ENCODE data around the gene SSTR3. TPM values are rescaled to one million over a fixed set of nuclear protein-coding genes. Genes with fewer than 3 reads are reported as not detected.
A peak's percentile ranks its signal among the peaks of the same experiment; 100 is the strongest.

The SSTR3 gene
- total and polyA plus RNA-seq, 2 experiments from 2014 or later: not detected

- Histone ChIP-seq H4K20me1 (ENCODE audit: insufficient read depth) (no peaks in the 10 kb centered on the region), H3K9me3 (ENCODE audit: low read depth) (no peaks in the 10 kb centered on the region), H3K36me3 (ENCODE audit: low read depth) (no peaks in the 10 kb centered on the region), H3F3A (ENCODE audit: insufficient read depth) (peaks cover 8% of the 10 kb centered on the region), H3K9me2 (ENCODE audit: insufficient read depth) (no peaks in the 10 kb centered on the region), H3K4me3 (no peak overlapping the region), H3K79me2 (ENCODE audit: insufficient read depth) (no peaks in the 10 kb centered on the region), H3K27me3 (replicated peaks; ENCODE audit: insufficient read depth) (peaks cover 11% of the 10 kb centered on the region; the same call in 1 of the 2 replicates), H3K27ac (no peak overlapping the region), H3K4me1 (ENCODE audit: insufficient read depth) (peaks cover 10% of the 10 kb centered on the region; the same call in 1 of the 2 replicates), H3K9ac (no peak overlapping the region), H2AFZ (no peak overlapping the region), H3K4me2 (ENCODE audit: unreplicated experiment) (no peak overlapping the region)
- 70 to 78% methylated on average over 5 of the region's 5 CpGs for whole genome bisulfite sequencing, 2 experiments (ENCODE audit: low coverage in 1 of 2, low lambda C conversion rate in 2 of 2, missing lambda C conversion rate in 2 of 2)
- in situ Hi-C loops (cut with MboI): no loop called here
- no peak for DNase-seq
- TF ChIP-seq EZH2 (IDR thresholded peaks at IDR 0.05; ENCODE audit: insufficient read depth, poor library complexity, severe bottlenecking) (no peak), EZH2phosphoT487 (IDR thresholded peaks at IDR 0.05; ENCODE audit: insufficient read depth, low read depth) (no peak)
Observed at GRCh38 chr22:37158963-37159290, 53.4 kb downstream of the SSTR3 start.

GRCh38 chr22:37157516-37158285 lies 54.6 kb downstream of the SSTR3 start:
- Histone ChIP-seq H3K27me3 (replicated peaks; ENCODE audit: insufficient read depth) (peaks cover 11% of the 10 kb centered on the region; the same call in 1 of the 2 replicates), H3K4me3 (no peak overlapping the region), H3K79me2 (ENCODE audit: insufficient read depth) (no peaks in the 10 kb centered on the region), H3F3A (ENCODE audit: insufficient read depth) (peaks cover 8% of the 10 kb centered on the region), H3K36me3 (ENCODE audit: low read depth) (no peaks in the 10 kb centered on the region), H4K20me1 (ENCODE audit: insufficient read depth) (no peaks in the 10 kb centered on the region), H3K9me2 (ENCODE audit: insufficient read depth) (no peaks in the 10 kb centered on the region), H3K4me2 (ENCODE audit: unreplicated experiment) (peak overlapping the region; percentile 1), H3K27ac (no peak overlapping the region), H3K4me1 (ENCODE audit: insufficient read depth) (peaks cover 10% of the 10 kb centered on the region; the same call in 1 of the 2 replicates), H3K9me3 (ENCODE audit: low read depth) (no peaks in the 10 kb centered on the region), H2AFZ (no peak overlapping the region), H3K9ac (no peak overlapping the region)
- TF ChIP-seq EZH2phosphoT487 (IDR thresholded peaks at IDR 0.05; ENCODE audit: insufficient read depth, low read depth): no peak
- no peak for TF ChIP-seq EZH2 (IDR thresholded peaks at IDR 0.05; ENCODE audit: insufficient read depth, poor library complexity, severe bottlenecking)
- in situ Hi-C loops (cut with MboI): no loop called here
- 56 to 61% methylated on average over 13 of the region's 13 CpGs for WGBS, 2 experiments (ENCODE audit: low coverage in 1 of 2, low lambda C conversion rate in 2 of 2, missing lambda C conversion rate in 2 of 2)
- peak; percentile 73 for DNase-seq

- Histone ChIP-seq H3K9me2 (ENCODE audit: insufficient read depth) (no peaks in the 10 kb centered on the region), H3K27ac (no peak overlapping the region), H4K20me1 (ENCODE audit: insufficient read depth) (no peaks in the 10 kb centered on the region), H3K27me3 (replicated peaks; ENCODE audit: insufficient read depth) (peaks cover 14% of the 10 kb centered on the region; the same call in 1 of the 2 replicates), H2AFZ (no peak overlapping the region), H3K4me3 (no peak overlapping the region), H3F3A (ENCODE audit: insufficient read depth) (peaks cover 8% of the 10 kb centered on the region), H3K4me1 (ENCODE audit: insufficient read depth) (peaks cover 10% of the 10 kb centered on the region; the same call in 1 of the 2 replicates), H3K9ac (no peak overlapping the region), H3K79me2 (ENCODE audit: insufficient read depth) (no peaks in the 10 kb centered on the region), H3K36me3 (ENCODE audit: low read depth) (no peaks in the 10 kb centered on the region), H3K4me2 (ENCODE audit: unreplicated experiment) (no peak overlapping the region), H3K9me3 (ENCODE audit: low read depth) (no peaks in the 10 kb centered on the region)
- TF ChIP-seq EZH2phosphoT487 (IDR thresholded peaks at IDR 0.05; ENCODE audit: insufficient read depth, low read depth) (no peak), EZH2 (IDR thresholded peaks at IDR 0.05; ENCODE audit: insufficient read depth, poor library complexity, severe bottlenecking) (no peak)
- DNase-seq: no peak
- in situ Hi-C loops (cut with MboI): no loop called here
- 74 to 78% methylated on average over 12 to 13 of the region's 13 CpGs for WGBS, 2 experiments (ENCODE audit: low coverage in 1 of 2, low lambda C conversion rate in 2 of 2, missing lambda C conversion rate in 2 of 2)
Observed at GRCh38 chr22:37156686-37157435, 55.4 kb downstream of the SSTR3 start.

GRCh38 chr22:37155971-37156370 lies 56.3 kb downstream of the SSTR3 start:
- Histone ChIP-seq H3K9ac (no peak overlapping the region), H3K9me2 (ENCODE audit: insufficient read depth) (no peaks in the 10 kb centered on the region), H3K9me3 (ENCODE audit: low read depth) (no peaks in the 10 kb centered on the region), H4K20me1 (ENCODE audit: insufficient read depth) (no peaks in the 10 kb centered on the region), H3K79me2 (ENCODE audit: insufficient read depth) (no peaks in the 10 kb centered on the region), H3F3A (ENCODE audit: insufficient read depth) (peaks cover 8% of the 10 kb centered on the region), H3K4me3 (no peak overlapping the region), H3K27me3 (replicated peaks; ENCODE audit: insufficient read depth) (peaks cover 20% of the 10 kb centered on the region; the same call in 1 of the 2 replicates), H2AFZ (no peak overlapping the region), H3K27ac (no peak overlapping the region), H3K4me1 (ENCODE audit: insufficient read depth) (peaks cover 10% of the 10 kb centered on the region; the same call in 1 of the 2 replicates), H3K36me3 (ENCODE audit: low read depth) (no peaks in the 10 kb centered on the region), H3K4me2 (ENCODE audit: unreplicated experiment) (no peak overlapping the region)
- TF ChIP-seq EZH2phosphoT487 (IDR thresholded peaks at IDR 0.05; ENCODE audit: insufficient read depth, low read depth) (no peak), EZH2 (IDR thresholded peaks at IDR 0.05; ENCODE audit: insufficient read depth, poor library complexity, severe bottlenecking) (no peak)
- in situ Hi-C loops (cut with MboI): no loop called here
- DNase-seq: no peak
- WGBS, 2 experiments (ENCODE audit: low coverage in 1 of 2, low lambda C conversion rate in 2 of 2, missing lambda C conversion rate in 2 of 2): 63 to 65% methylated on average over 8 of the region's 8 CpGs

Data from GM23248 (cell line).